Lower leg skin (tissue), 4 donors: ENCODE data around the gene FGL2. TPM values are rescaled to one million over a fixed set of nuclear protein-coding genes. Genes with fewer than 3 reads are reported as not detected.
"Not testable (repeated sequence)": the region's sequence is repeated elsewhere in the genome, so short reads cannot be mapped to it uniquely, and the experiment has no call there.

Source experiments
- DNase-seq, 2 donors: peaks; one replicate each; pipeline ENCODE4 v3.0.0-alpha.2; 2019; ENCODE audit warnings: low spot score in 2 of 2
- H3K4me3 ChIP-seq: fragments of 200-600 bp; sonication (generic); 2 replicates; pipeline ENCODE4 v1.5.1; 2017; ENCODE audit warnings: mild to moderate bottlenecking, low read depth; ENCODE audit not compliant: poor library complexity, severe bottlenecking
- POLR2A ChIP-seq, 2 donors: fragments of 450-650 bp; IDR thresholded peaks; one replicate each; pipeline ENCODE4 v1.6.1; 2016 to 2017; ENCODE audit warnings: antibody characterized with exemption in 2 of 2, mild to moderate bottlenecking in 1 of 2, moderate library complexity in 1 of 2
- WGBS, 2 donors: methylation state at CpG; one replicate each; pipeline ENCODE4 v1.1.5; 2018; 5-methylcytosine and 5-hydroxymethylcytosine counted together
- intact Hi-C: fragments of 100-400 bp; cut with DNase I; formaldehyde crosslinking; loops from one replicate; pipeline ENCODE4 v1.15.0; 2023; ENCODE audit warnings: low total_unique reads
- total RNA-seq, 4 donors: library from RNA; depleted of rRNA; stranded (reverse); fragments of >200 nt; gene quantifications; one replicate each; pipeline ENCODE4 v1.1.0, GENCODE V29; 2016
- TF ChIP-seq, protein P1 (sequence below), 3 donors: fragments of 450-650 bp; IDR thresholded peaks; one replicate each; pipeline ENCODE4 v1.5.1; 2016; ENCODE audit warnings: antibody characterized with exemption in 3 of 3, mild to moderate bottlenecking in 3 of 3, moderate library complexity in 2 of 3

Gene FGL2
- total RNA-seq, 4 donors from 2014 or later, result 8.7 to 15.7 (median 10.2) TPM

DNA sequence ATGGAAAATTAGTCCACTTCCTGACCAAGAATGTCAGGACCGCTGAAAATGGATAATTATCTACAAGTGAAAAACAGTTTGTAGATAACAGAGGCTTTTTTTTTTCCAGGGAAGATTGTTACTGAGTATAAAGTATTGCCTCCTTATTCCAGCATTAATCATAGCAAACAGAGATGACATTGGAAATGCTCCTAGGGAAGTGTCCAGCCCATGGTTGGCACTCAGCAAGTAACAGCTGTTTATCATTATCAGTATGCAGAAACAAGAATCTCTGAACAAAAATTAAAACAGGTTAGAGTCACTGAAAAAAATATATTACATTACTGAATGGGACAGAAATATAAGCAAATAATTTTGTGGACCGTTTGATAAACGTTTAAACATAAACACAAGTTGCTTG, 14.6 kb downstream of the FGL2 start:
- TF ChIP-seq, protein P1, sequence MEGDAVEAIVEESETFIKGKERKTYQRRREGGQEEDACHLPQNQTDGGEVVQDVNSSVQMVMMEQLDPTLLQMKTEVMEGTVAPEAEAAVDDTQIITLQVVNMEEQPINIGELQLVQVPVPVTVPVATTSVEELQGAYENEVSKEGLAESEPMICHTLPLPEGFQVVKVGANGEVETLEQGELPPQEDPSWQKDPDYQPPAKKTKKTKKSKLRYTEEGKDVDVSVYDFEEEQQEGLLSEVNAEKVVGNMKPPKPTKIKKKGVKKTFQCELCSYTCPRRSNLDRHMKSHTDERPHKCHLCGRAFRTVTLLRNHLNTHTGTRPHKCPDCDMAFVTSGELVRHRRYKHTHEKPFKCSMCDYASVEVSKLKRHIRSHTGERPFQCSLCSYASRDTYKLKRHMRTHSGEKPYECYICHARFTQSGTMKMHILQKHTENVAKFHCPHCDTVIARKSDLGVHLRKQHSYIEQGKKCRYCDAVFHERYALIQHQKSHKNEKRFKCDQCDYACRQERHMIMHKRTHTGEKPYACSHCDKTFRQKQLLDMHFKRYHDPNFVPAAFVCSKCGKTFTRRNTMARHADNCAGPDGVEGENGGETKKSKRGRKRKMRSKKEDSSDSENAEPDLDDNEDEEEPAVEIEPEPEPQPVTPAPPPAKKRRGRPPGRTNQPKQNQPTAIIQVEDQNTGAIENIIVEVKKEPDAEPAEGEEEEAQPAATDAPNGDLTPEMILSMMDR (IDR thresholded peaks at IDR 0.05), result no peak
- TF ChIP-seq POLR2A (IDR thresholded peaks at IDR 0.05), result no peak
- intact Hi-C loops, result no loop called here
- no peak overlapping the region for H3K4me3 ChIP-seq
- WGBS, 2 donors, result 39 to 50% methylated on average over 3 of the region's 3 CpGs
- no peak for DNase-seq

DNA sequence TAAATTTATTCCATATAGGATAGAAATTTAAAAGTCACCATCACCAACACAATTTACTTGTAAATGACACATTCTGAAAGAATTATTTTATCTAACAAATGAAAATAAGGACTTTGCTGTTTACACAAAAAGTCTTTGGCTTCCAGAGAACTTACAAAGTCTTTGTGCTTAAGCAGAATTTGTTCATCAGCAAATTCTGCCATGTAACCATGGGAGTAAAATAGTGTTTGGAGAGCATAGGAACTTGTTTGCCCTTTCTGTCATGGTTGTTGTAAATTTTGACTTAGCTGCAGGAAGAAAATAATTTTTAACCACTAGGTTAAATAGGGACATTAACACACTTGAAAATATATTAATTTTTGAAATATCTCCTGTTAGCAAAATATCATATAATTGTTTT, 15.2 kb downstream of the FGL2 start:
- intact Hi-C loops, result no loop called here
- H3K4me3 ChIP-seq, result no peak overlapping the region
- TF ChIP-seq, protein P1 (IDR thresholded peaks at IDR 0.05), result no peak
- TF ChIP-seq POLR2A (IDR thresholded peaks at IDR 0.05), result no peak
- DNase-seq, result no peak

DNA sequence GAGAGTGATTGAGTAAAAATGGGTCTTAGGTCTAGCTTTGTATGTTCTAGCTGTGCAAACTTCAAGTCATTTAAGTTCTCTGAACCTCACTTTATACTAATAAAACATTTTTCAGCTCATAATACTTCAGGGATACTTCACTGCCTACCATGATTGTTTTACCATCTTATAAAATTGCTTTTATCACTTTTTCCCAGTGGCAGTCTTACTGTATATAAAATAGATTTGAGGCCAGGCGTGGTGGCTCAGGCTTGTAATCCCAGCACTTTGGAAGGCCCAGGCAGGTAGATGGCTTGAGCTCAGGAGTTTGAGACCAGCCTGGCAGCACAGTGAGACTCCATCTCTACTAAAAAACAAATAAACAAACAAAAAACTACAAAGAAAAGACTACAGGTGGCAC, 17.4 kb downstream of the FGL2 start:
- 100% methylated on average over 1 of the region's 1 CpG for WGBS, 2 donors
- intact Hi-C loops, result no loop called here
- no peak for DNase-seq
- no peak for TF ChIP-seq POLR2A (IDR thresholded peaks at IDR 0.05)
- TF ChIP-seq, protein P1 (IDR thresholded peaks at IDR 0.05), result no peak
- H3K4me3 ChIP-seq, result no peak overlapping the region

DNA sequence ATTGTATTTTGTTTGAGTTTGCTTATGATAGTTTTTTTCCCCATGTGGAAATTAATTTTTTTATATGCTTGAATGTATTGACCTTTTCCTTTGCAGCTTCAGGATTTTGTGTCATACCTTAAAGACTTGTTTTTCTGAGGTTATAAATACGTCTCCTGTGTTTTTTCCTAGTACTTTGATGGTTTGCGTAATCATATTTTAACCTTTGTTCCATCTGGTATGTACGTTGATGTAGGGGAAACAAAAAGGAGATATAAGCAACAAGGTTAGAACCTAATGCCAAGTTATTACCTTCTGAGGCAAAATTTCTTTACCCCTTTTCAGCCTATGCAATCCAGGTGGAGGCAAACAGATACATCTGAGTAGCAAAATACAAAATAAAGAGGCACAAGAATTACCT, 17.9 kb downstream of the FGL2 start:
- no peak for DNase-seq
- TF ChIP-seq, protein P1 (IDR thresholded peaks at IDR 0.05), result no peak
- no peak for TF ChIP-seq POLR2A (IDR thresholded peaks at IDR 0.05)
- 88 to 90% methylated on average over 3 of the region's 3 CpGs for WGBS, 2 donors
- intact Hi-C loops, result no loop called here
- H3K4me3 ChIP-seq, result no peak overlapping the region

DNA sequence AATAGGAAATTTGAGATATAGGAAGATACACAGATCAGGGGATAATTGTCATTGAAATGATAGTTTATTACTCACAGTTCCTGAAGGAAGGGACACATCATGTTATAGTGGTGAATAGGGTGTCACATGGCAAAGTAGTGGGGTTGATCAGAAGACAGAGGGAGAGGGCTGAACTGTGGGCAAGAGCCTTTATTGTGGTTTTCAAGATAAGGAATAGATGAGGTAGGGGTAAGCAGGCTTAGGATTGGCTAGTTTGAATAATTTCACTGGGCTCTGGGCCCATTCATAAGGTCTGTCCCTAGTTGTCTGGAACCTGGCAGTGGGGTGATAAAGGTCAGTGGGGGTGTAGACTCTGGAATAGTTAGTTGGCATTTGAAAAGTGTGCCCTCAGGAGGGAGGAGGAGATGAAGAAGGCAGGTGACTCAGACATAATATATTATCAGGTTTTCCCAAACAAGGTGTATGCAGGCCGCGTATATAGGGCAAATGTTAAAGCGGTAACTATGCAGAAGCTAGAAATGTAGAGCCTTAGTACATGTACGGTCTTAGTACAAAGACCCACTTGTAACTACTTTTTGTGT, 18.5 kb downstream of the FGL2 start:
- no peak overlapping the region for H3K4me3 ChIP-seq
- TF ChIP-seq, protein P1 (IDR thresholded peaks at IDR 0.05), result no peak
- no peak for TF ChIP-seq POLR2A (IDR thresholded peaks at IDR 0.05)
- DNase-seq, result no peak
- WGBS, 2 donors, result 79 to 96% methylated on average over 4 of the region's 4 CpGs
- intact Hi-C loops, result no loop called here

DNA sequence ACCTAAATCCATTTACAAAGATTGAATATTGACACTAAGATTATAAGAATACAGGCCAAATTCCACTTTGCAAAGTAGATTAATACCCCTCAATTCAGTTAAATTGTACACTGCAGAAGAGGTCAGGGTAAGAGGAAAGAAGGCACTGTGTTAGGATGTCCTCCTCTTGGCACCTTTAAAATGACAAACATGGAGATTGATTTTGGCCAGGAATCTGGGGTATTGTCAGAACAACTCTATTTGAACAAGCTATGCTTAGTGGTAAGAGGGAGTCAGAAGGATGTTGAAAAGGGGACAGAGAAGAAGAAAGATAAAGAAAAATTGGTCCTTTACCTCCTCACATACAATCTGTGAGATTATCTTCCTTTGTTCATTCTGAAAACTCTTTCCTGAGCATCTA, 21.6 kb downstream of the FGL2 start:
- not testable (repeated sequence) for DNase-seq

DNA sequence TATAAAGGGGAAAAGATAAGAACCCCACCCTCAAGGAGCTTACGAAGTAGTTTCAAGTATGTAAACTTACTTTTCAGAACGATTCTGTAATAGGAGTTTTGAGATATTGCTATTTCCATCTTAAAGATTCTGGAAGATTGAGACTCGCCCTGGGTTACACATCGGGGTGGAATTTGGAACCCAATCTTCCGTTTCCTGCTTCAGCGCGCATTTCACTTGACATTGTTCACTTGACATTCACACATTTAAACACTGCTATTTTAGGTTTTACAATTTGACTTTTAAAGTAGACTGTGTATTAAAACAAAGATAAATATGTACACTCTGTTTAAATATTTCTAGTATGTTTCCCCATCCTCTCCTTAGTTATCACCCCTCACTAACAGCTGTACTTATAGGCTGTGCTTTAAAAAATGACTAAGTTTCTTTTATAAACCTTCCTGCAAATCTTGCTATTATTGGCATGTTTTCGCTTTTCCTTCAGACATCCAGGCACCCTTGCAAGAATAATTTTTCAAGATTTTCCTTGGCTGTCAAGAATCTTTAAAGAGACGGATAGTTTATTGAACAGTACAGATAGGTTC, 22.2 kb downstream of the FGL2 start:
- DNase-seq, H3K4me3 ChIP-seq, intact Hi-C loops: not testable (repeated sequence)
- 76 to 77% methylated on average over 9 of the region's 9 CpGs for WGBS, 2 donors

More for the DNA sequence above, 21.6 kb downstream of the FGL2 start:
- H3K4me3 ChIP-seq, intact Hi-C loops: not testable (repeated sequence)

DNA sequence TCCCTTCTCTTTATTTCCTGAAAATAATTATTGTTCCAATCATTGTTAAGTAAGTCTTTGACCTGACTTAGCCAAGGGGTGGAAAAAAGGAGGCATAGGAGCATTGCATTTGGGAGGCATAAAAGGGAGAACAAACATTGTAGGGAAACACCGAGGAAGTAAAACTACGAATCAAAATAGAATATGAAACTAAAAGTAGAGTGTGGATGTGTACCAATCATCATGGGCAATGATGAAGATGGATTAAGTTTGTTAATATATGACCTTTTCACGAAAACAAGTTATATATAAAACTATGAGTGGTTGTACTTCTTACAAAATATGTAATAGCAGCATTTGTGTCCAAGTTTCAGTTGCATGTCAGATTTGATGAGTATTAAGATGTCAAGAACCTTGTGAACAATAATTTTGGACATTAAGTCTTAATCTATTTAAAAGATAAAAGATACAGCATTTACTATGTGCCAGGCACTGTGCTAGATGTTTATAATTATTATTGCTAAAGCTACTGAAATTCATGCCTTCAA, 24.3 kb downstream of the FGL2 start:
- intact Hi-C loops, DNase-seq, H3K4me3 ChIP-seq: not testable (repeated sequence)
- 61 to 72% methylated on average over 1 to 2 of the region's 3 CpGs for WGBS, 2 donors

DNA sequence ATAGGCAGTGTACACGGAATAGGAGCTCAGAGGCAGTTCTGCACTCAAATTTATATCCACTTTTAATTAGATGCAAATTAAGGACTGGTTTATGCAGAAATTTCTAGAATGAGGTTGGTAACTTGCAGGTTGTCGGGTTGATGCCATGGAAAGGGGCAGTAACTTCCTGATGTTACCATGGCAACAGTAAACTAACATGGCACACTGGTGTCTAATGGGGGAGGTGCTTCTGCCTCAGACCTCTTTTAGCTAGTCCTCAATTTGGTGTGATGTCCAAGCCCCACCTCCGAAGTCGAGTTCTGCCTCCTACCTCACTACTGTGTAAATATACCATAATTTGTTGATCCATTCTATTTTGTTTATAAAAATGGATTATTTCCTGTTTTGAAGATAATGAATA, 25.2 kb downstream of the FGL2 start:
- DNase-seq, intact Hi-C loops, H3K4me3 ChIP-seq: not testable (repeated sequence)
- 85 to 88% methylated on average over 3 of the region's 4 CpGs for WGBS, 2 donors
